Measurements from ENCODE around the gene RIPK4. TPM values are rescaled to one million over a fixed set of nuclear protein-coding genes. Genes with fewer than 3 reads are reported as not detected.

The RIPK4 gene
- polyA plus RNA-seq, 1 donor from 2014 or later, result not detected

- H3K27me3 ChIP-seq (ENCODE audit: insufficient read depth, low read depth, low read length), result no peaks in the 10 kb centered on the region
- H3K36me3 ChIP-seq (ENCODE audit: insufficient read depth, low read length), result no peaks in the 10 kb centered on the region
- no peak for TF ChIP-seq RAD21 (conservative IDR thresholded peaks at IDR 0.05)
- no peak for TF ChIP-seq EZH2 (IDR thresholded peaks at IDR 0.05; ENCODE audit: borderline replicate concordance, insufficient read depth, low read length, poor library complexity, severe bottlenecking)
- no peak for TF ChIP-seq POLR2AphosphoS5 (IDR thresholded peaks at IDR 0.05)
- TF ChIP-seq REST (IDR thresholded peaks at IDR 0.05; ENCODE audit: borderline replicate concordance), result no peak
- no peak for TF ChIP-seq MXI1 (conservative IDR thresholded peaks at IDR 0.05; ENCODE audit: poor library complexity, severe bottlenecking)
- TF ChIP-seq CTCF (IDR thresholded peaks at IDR 0.05; ENCODE audit: poor library complexity, severe bottlenecking), result no peak
- no peak for TF ChIP-seq SMC3 (conservative IDR thresholded peaks at IDR 0.05; ENCODE audit: poor library complexity)
- no peak for TF ChIP-seq TAF1 (IDR thresholded peaks at IDR 0.05; ENCODE audit: low read depth)
- no peak for TF ChIP-seq EP300 (conservative IDR thresholded peaks at IDR 0.05; ENCODE audit: poor library complexity, severe bottlenecking)
- no peak overlapping the region for H3K4me2 ChIP-seq (ENCODE audit: low read length)
- H2AFZ ChIP-seq (ENCODE audit: low read depth, low read length), result no peak overlapping the region
- H3K9me2 ChIP-seq (ENCODE audit: insufficient read depth, low read length), result no peaks in the 10 kb centered on the region
- no peaks in the 10 kb centered on the region for H3K79me2 ChIP-seq (replicated peaks; ENCODE audit: insufficient read depth, low read length)
- H3K27ac ChIP-seq (ENCODE audit: low read length), result no peak overlapping the region
- H3K4me3 ChIP-seq (ENCODE audit: low read length), result no peak overlapping the region
- no peaks in the 10 kb centered on the region for H3F3A ChIP-seq (ENCODE audit: insufficient read depth, low read length, poor library complexity, severe bottlenecking)
- no peaks in the 10 kb centered on the region for H4K20me1 ChIP-seq (ENCODE audit: insufficient read depth)
- H3K9me3 ChIP-seq (ENCODE audit: low read length), result no peaks in the 10 kb centered on the region
- no peak overlapping the region for H3K9ac ChIP-seq (ENCODE audit: low read length)
Observed at GRCh38 chr21:41707231-41707959, 59.5 kb downstream of the RIPK4 start.

GRCh38 chr21:41706678-41707077 is 60.2 kb downstream of the RIPK4 start:
- H3K9me2 ChIP-seq (ENCODE audit: insufficient read depth, low read length), result no peaks in the 10 kb centered on the region
- TF ChIP-seq TAF1 (IDR thresholded peaks at IDR 0.05; ENCODE audit: low read depth) (no peak), REST (IDR thresholded peaks at IDR 0.05; ENCODE audit: borderline replicate concordance) (no peak), RAD21 (conservative IDR thresholded peaks at IDR 0.05) (no peak), SMC3 (conservative IDR thresholded peaks at IDR 0.05; ENCODE audit: poor library complexity) (no peak), POLR2AphosphoS5 (IDR thresholded peaks at IDR 0.05) (no peak), MXI1 (conservative IDR thresholded peaks at IDR 0.05; ENCODE audit: poor library complexity, severe bottlenecking) (no peak), EZH2 (IDR thresholded peaks at IDR 0.05; ENCODE audit: borderline replicate concordance, insufficient read depth, low read length, poor library complexity, severe bottlenecking) (no peak), CTCF (IDR thresholded peaks at IDR 0.05; ENCODE audit: poor library complexity, severe bottlenecking) (no peak), EP300 (conservative IDR thresholded peaks at IDR 0.05; ENCODE audit: poor library complexity, severe bottlenecking) (no peak)

More at GRCh38 chr21:41706678-41707077, 60.2 kb downstream of the RIPK4 start:
- no peaks in the 10 kb centered on the region for H3K36me3 ChIP-seq (ENCODE audit: insufficient read depth, low read length)
- H3K27ac ChIP-seq (ENCODE audit: low read length), result no peak overlapping the region
- H3K79me2 ChIP-seq (replicated peaks; ENCODE audit: insufficient read depth, low read length), result no peaks in the 10 kb centered on the region
- H2AFZ ChIP-seq (ENCODE audit: low read depth, low read length), result no peak overlapping the region
- H3K4me2 ChIP-seq (ENCODE audit: low read length), result no peak overlapping the region
- H3K9me3 ChIP-seq (ENCODE audit: low read length), result no peaks in the 10 kb centered on the region
- no peaks in the 10 kb centered on the region for H4K20me1 ChIP-seq (ENCODE audit: insufficient read depth)
- H3K27me3 ChIP-seq (ENCODE audit: insufficient read depth, low read depth, low read length), result no peaks in the 10 kb centered on the region
- no peak overlapping the region for H3K9ac ChIP-seq (ENCODE audit: low read length)
- H3F3A ChIP-seq (ENCODE audit: insufficient read depth, low read length, poor library complexity, severe bottlenecking), result no peaks in the 10 kb centered on the region
- H3K4me3 ChIP-seq (ENCODE audit: low read length), result no peak overlapping the region
